Right lobe of liver (tissue), 4 donors: Measurements from ENCODE around the gene C2CD4D.

Experiments
- CTCF ChIP-seq, 4 donors: fragments of 200-600 bp in 3 of 4; fragments of 450-650 bp in 1 of 4; IDR thresholded peaks; one replicate each; pipeline versions ENCODE4 v1.5.1 to v1.8.0; 2016 to 2022; ENCODE audit warnings: antibody characterized with exemption in 4 of 4, mild to moderate bottlenecking in 2 of 4
- POLR2A ChIP-seq: fragments of 450-650 bp; IDR thresholded peaks from one replicate; pipeline ENCODE4 v1.6.1; 2017; ENCODE audit warnings: antibody characterized with exemption, mild to moderate bottlenecking
- donor health status: DM: no; HTN: no; CAD: no.
- donor health status: DM: no; HTN: no; CAD: no.
- donor health status: DM: no; HTN: yes; CAD: no.

- TF ChIP-seq CTCF (IDR thresholded peaks at IDR 0.05), result no peak
- TF ChIP-seq POLR2A, result no peak
These were observed 48.5 kb downstream of the C2CD4D start for GRCh38 chr1:151790940-151791651.
